NB4 (cell line): ENCODE data around the gene MAN2A1.
A peak's percentile ranks its signal among the peaks of the same experiment; 100 is the strongest.

Experiments
- DNase-seq: peaks from one replicate; pipeline ENCODE4 v3.0.0; 2010; ENCODE audit warnings: low read depth
- H3K4me3 ChIP-seq: one replicate; pipeline ENCODE4 v1.5.1; 2011; ENCODE audit warnings: mild to moderate bottlenecking, low read depth, low read length, moderate library complexity
- MYC ChIP-seq: IDR thresholded peaks from 2 replicates; pipeline ENCODE4 v1.6.1; 2011; ENCODE audit warnings: low read depth, low read length
- POLR2A ChIP-seq: IDR thresholded peaks from 2 replicates; pipeline ENCODE4 v1.6.1; 2011; ENCODE audit warnings: mild to moderate bottlenecking; ENCODE audit not compliant: insufficient read length; ENCODE audit errors: extremely low read depth
- TF ChIP-seq, protein P1 (sequence below): IDR thresholded peaks from 2 replicates; pipeline ENCODE4 v1.6.1; 2011; ENCODE audit warnings: low read depth, low read length
- TF ChIP-seq, protein P2 (sequence below): IDR thresholded peaks from one replicate; pipeline ENCODE4 v1.5.1; 2012; ENCODE audit warnings: low read depth, low read length

The MAN2A1 gene

DNA sequence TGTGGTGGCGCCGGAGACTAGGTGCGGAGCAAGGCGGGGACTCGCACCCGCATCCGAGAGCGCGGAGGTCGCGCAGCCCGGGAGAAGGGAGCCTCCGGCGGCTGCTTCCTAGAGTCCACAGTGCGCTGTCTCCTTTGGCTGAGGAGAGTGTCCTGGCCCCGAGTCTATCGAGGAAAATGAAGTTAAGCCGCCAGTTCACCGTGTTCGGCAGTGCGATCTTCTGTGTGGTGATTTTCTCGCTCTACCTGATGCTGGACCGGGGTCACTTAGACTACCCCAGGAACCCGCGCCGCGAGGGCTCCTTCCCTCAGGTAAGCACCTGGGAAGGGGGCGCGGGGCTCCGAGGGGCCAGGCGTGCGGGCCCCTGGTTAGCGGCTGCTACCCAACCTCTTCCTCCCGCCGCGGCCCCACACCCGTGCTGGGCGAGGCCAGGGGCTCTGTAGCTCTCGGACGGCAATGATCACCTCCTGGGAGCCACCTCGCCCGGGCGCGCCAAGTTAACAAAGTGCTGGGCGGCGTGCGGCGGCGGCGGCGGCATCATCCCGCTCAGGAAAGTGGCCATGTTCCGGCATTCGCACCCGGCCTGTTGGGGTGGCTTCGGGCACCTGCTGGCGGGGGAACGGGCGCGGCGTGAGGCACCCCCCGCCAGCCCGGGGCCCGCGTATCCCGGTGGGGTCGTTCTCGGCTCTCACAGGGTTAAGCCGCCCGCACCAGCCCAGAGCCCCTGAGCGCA is 681 bp downstream of the MAN2A1 start:
- H3K4me3 ChIP-seq, result peak overlapping the region; percentile 83
- TF ChIP-seq POLR2A, result no peak
- TF ChIP-seq MYC, result no peak
- TF ChIP-seq, protein P1, sequence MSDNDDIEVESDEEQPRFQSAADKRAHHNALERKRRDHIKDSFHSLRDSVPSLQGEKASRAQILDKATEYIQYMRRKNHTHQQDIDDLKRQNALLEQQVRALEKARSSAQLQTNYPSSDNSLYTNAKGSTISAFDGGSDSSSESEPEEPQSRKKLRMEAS, result peak; percentile 18; the same call in 1 of the 2 replicates
- peak; percentile 63 for DNase-seq

DNA sequence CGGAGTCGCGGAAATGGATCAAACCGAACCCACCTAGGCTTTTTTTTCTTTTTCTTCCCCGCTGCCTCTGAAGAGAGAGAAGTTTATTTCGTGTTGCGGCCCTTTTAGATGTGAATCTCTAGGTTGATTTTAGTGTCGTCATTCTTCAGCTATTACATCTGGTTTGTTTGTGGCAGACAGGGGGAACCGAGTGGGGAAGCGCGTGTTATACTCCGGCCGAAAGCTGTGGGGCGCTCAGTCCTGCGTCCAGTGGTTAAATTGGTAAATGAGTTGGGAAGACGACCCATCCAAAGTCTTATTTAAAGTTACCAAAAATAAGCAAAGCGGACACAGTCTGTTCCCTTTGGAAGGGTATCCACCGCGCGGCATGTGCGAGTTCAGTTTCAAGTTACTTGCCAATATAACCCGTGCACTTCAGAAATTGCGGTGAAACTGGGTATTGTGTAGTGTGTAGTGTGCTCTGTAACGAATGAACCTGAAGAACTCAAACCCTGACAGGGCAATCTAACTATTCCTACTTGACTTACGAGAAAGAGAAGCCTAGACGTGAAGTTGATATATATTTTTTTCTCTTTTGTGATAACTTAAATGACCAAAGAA is 1.3 kb downstream of the MAN2A1 start:
- peak; percentile 82 for DNase-seq
- peak overlapping the region; percentile 83 for H3K4me3 ChIP-seq
- TF ChIP-seq POLR2A (no peak), MYC (peak; percentile 69)
- TF ChIP-seq, protein P1, result peak; percentile 32; the same call in 1 of the 2 replicates
- TF ChIP-seq, protein P2, sequence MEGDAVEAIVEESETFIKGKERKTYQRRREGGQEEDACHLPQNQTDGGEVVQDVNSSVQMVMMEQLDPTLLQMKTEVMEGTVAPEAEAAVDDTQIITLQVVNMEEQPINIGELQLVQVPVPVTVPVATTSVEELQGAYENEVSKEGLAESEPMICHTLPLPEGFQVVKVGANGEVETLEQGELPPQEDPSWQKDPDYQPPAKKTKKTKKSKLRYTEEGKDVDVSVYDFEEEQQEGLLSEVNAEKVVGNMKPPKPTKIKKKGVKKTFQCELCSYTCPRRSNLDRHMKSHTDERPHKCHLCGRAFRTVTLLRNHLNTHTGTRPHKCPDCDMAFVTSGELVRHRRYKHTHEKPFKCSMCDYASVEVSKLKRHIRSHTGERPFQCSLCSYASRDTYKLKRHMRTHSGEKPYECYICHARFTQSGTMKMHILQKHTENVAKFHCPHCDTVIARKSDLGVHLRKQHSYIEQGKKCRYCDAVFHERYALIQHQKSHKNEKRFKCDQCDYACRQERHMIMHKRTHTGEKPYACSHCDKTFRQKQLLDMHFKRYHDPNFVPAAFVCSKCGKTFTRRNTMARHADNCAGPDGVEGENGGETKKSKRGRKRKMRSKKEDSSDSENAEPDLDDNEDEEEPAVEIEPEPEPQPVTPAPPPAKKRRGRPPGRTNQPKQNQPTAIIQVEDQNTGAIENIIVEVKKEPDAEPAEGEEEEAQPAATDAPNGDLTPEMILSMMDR, result peak; percentile 57

DNA sequence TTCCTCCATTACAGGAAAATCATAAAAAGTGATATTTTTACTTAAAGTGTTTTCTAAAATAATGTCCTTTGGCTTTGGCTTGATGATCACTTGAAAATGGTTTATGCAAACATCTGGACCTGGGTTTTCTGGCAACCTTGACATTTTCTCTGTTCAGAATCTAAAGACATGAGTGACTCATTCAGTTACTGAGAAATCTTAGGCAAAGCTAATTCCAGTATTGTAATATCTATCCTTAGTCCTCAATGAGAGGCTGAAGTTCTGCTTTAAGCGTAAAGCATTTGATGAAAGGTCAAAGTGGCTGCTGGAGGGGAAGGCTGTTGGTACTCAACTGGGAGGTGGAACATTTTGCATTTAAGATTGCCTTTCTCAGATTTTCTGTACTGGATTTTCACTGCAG is 2.3 kb downstream of the MAN2A1 start:
- TF ChIP-seq MYC, result no peak
- TF ChIP-seq, protein P1, result no peak
- TF ChIP-seq, protein P2, result no peak
- TF ChIP-seq POLR2A, result no peak
- peak; percentile 19 for DNase-seq
- H3K4me3 ChIP-seq, result peak overlapping the region; percentile 83

DNA sequence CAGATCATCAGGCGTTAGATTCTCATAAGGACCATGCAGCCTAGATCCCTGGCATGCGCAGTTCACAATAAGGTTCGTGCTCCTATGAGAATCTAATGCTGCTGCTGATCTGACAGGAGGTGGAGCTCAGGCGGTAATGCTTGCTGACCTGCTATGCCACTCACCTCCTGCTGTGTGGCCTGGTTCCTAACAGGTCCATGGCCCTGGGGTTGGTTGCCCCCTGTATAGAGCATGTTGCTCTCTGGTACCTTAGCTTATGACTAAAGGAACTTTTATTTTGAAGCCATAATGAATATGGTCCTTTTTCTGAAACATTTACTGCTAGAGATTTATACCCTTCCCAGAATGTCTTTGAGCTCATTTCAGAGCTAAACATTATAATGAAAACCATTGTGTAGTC is 3.1 kb downstream of the MAN2A1 start:
- H3K4me3 ChIP-seq, result no peak overlapping the region
- DNase-seq, result no peak
- TF ChIP-seq, protein P1, result no peak
- no peak for TF ChIP-seq MYC

DNA sequence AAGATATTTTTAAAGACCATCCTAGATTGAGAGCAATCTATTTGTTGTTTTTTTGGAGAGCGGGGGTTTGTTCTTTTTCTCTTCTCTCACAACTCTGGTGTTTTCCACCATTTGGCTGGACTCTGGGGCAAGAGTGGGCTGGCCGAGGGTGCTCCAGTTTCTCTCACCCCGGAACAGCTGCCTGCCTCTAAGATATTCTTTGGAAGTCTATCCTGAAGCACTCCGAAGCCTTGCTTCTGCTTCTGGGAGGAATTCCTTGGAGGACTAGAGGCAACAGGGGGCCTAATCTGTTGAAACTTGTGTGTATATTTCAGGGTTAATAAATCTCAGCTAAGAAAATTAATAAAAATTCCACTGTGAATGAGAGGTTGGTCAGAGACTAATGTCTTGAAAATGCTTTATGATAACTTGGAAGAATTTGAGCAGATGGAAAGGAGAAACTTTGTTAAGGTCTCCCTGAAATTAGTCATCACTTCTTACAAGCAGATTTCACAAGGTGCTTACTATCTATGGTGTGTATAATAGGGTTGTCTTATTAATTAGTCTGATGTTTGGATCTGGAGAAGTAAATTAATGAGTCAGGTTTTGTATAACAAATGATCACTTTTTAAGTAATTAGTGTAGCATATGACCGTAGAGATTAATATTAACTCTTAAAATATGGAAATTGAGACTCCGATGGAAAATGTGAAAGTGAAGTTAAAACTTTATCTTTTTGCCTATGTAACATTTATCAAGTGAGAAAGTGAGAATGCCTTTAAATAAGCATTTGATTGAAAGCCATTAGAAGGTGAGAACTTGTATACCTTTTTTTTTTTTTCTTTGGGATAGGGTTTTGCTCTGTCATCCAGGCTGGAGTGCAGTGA is 4.0 kb downstream of the MAN2A1 start:
- H3K4me3 ChIP-seq, result no peak overlapping the region
- DNase-seq, result peak; percentile 8
- no peak for TF ChIP-seq POLR2A
- TF ChIP-seq, protein P1, result no peak
- TF ChIP-seq MYC, result no peak
- TF ChIP-seq, protein P2, result no peak

DNA sequence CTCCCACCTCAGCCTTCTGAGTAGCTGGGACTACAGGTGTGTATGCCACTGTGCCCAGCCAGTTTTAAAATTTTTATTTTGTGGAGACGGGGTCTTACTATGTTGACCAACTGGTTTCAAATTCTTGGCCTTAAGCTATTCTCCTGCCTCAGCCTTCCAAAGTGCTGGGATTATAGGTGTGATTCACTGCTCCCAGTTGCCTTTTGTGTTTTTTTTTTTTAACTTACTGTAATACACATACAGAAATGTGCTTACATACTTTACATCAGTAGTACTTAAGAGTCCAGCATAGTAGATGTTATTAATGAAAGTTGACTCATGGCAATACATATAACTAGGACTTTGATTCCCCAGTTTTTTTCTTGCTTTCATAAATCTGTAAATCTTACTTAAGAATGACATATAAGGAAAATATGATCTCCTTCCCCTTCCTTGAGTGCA is 4.7 kb downstream of the MAN2A1 start:
- no peak for DNase-seq
- no peak overlapping the region for H3K4me3 ChIP-seq
- no peak for TF ChIP-seq MYC
- TF ChIP-seq, protein P2, result no peak
- TF ChIP-seq, protein P1, result no peak
- TF ChIP-seq POLR2A, result no peak
